Glutamatergic neuron (in vitro differentiated cells): ENCODE results near the gene SPINK5. TPM values are rescaled to one million over a fixed set of nuclear protein-coding genes. Genes with fewer than 3 reads are reported as not detected.

Source experiments
- DNase-seq: peaks from one replicate; pipeline ENCODE4 v3.0.0; 2022
- H3K27ac Mint-ChIP-seq: one replicate; pipeline ENCODE4 v1.8.0; 2020; ENCODE audit warnings: mild to moderate bottlenecking, mixed read lengths, inconsistent platforms; ENCODE audit not compliant: unreplicated experiment
- H3K27me3 Mint-ChIP-seq: one replicate; pipeline ENCODE4 v1.8.0; 2020; ENCODE audit warnings: mild to moderate bottlenecking, moderate library complexity, mixed read lengths, inconsistent platforms; ENCODE audit not compliant: unreplicated experiment
- H3K36me3 Mint-ChIP-seq: one replicate; pipeline ENCODE4 v1.8.0; 2020; ENCODE audit warnings: mild to moderate bottlenecking, mixed read lengths, inconsistent platforms; ENCODE audit not compliant: unreplicated experiment
- H3K4me1 Mint-ChIP-seq: one replicate; pipeline ENCODE4 v1.8.0; 2020; ENCODE audit warnings: mild to moderate bottlenecking, low read depth, mixed read lengths, inconsistent platforms; ENCODE audit not compliant: unreplicated experiment
- H3K4me3 Mint-ChIP-seq: one replicate; pipeline ENCODE4 v1.8.0; 2020; ENCODE audit warnings: mild to moderate bottlenecking, mixed read lengths, inconsistent platforms; ENCODE audit not compliant: unreplicated experiment
- H3K9me3 Mint-ChIP-seq: one replicate; pipeline ENCODE4 v1.8.0; 2020; ENCODE audit warnings: mild to moderate bottlenecking, moderate library complexity, mixed read lengths, inconsistent platforms; ENCODE audit not compliant: unreplicated experiment
- total RNA-seq: library from RNA; stranded (reverse); fragmentation: NEBNext Ultra II Directional; extraction: Animal tissue kit (Norgen Biotek cat#: 25700); gene quantifications from one replicate; pipeline ENCODE4 v1.2.1, GENCODE V29; 2021; ENCODE audit not compliant: unreplicated experiment
- TF ChIP-seq, protein P1 (sequence below): fragments of 200-600 bp; sonication (generic); IDR thresholded peaks from one replicate; pipeline ENCODE4 v1.5.0; 2021; ENCODE audit not compliant: partially characterized antibody, unreplicated experiment

Gene SPINK5
- total RNA-seq, 1 donor from 2014 or later: 7.5 TPM

DNA sequence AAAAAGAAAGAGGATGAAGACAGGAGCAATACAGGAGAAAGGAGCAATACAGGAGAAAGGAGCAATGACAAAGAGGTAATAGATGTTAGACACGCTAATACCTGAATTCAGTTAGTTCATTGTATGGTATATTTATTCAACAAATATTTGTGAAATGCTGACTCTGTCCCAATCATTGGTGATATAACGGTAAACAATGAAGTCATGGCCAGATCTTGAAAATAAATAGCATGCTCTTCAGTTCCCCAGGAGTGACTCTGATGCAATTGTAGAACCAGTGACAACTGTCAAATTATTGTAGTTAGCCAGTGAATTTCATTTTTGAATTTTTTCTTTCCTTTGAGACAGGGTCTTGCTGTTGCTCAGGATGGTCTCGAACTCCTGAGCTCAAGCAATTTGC, 56.5 kb downstream of the SPINK5 start:
- no peak overlapping the region for H3K27ac Mint-ChIP-seq
- no peaks in the 10 kb centered on the region for H3K27me3 Mint-ChIP-seq
- no peak for DNase-seq
- no peaks in the 10 kb centered on the region for H3K9me3 Mint-ChIP-seq
- TF ChIP-seq, protein P1, sequence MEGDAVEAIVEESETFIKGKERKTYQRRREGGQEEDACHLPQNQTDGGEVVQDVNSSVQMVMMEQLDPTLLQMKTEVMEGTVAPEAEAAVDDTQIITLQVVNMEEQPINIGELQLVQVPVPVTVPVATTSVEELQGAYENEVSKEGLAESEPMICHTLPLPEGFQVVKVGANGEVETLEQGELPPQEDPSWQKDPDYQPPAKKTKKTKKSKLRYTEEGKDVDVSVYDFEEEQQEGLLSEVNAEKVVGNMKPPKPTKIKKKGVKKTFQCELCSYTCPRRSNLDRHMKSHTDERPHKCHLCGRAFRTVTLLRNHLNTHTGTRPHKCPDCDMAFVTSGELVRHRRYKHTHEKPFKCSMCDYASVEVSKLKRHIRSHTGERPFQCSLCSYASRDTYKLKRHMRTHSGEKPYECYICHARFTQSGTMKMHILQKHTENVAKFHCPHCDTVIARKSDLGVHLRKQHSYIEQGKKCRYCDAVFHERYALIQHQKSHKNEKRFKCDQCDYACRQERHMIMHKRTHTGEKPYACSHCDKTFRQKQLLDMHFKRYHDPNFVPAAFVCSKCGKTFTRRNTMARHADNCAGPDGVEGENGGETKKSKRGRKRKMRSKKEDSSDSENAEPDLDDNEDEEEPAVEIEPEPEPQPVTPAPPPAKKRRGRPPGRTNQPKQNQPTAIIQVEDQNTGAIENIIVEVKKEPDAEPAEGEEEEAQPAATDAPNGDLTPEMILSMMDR: no peak
- peaks cover 4% of the 10 kb centered on the region for H3K4me1 Mint-ChIP-seq
- H3K4me3 Mint-ChIP-seq: no peak overlapping the region
- no peaks in the 10 kb centered on the region for H3K36me3 Mint-ChIP-seq

DNA sequence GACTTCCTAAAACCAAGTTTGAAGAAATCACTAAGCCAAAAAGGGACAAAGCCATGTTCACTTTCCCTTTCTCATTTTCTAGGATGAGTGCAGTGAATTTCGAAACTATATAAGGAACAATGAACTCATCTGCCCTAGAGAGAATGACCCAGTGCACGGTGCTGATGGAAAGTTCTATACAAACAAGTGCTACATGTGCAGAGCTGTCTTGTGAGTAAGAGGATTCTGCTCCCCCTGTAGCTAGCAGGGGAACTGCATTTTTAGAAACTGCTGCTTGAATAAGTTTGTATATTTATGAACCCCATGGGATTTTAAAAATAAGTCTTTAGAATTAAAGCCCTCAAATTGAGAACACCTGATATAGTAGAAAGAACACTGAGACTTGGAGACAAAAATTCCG, 61.9 kb downstream of the SPINK5 start:
- no peaks in the 10 kb centered on the region for H3K4me1 Mint-ChIP-seq
- no peaks in the 10 kb centered on the region for H3K36me3 Mint-ChIP-seq
- no peak overlapping the region for H3K4me3 Mint-ChIP-seq
- DNase-seq: no peak
- TF ChIP-seq, protein P1: no peak
- H3K27ac Mint-ChIP-seq: no peak overlapping the region
- no peaks in the 10 kb centered on the region for H3K27me3 Mint-ChIP-seq
- H3K9me3 Mint-ChIP-seq: no peaks in the 10 kb centered on the region

DNA sequence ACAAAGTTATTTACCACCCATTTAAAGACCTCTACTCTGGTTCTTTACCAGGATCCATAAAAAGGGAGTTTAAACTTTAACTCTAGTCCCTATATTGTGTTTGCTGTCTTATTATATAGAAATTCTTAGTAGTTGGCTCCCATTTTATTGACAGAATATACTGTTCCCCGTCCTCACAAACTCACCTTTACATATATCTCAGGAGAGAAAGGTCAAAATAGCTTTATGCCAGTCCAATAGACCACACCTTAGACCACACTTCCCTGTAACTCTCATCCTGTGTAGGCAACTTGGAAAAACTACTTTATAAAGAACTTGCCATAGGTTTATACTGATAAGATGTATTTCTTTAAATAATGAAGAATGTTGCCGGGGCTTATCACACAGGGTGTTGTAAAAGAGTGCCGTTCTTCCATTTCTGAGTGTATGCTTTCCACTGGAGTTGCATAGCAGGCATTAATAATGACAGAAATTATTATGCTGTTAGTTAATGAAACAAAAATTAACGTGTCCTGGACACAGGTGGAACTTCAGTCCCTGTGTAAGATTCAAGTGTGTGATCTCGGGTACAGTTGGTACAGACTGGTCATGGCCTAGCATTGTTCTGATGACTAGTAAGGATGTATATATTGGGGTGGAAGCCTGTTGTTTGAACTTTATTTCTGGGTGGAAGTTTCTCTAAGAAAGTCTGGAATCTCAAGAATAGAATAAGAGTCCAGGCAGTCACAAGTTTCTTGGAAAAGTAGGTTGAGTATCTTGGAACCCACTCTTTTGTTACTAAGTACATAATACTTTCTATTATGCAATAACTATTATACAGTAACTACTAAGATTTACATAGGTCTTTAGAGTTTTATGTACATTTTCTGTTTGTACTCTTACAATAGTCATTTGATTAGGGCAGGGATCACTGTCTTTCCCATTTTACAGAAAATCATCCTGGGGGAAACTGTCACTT, 71.6 kb downstream of the SPINK5 start:
- H3K9me3 Mint-ChIP-seq: no peaks in the 10 kb centered on the region
- no peaks in the 10 kb centered on the region for H3K4me1 Mint-ChIP-seq
- no peak overlapping the region for H3K27ac Mint-ChIP-seq
- no peak overlapping the region for H3K4me3 Mint-ChIP-seq
- no peak for DNase-seq
- H3K27me3 Mint-ChIP-seq: no peaks in the 10 kb centered on the region
- TF ChIP-seq, protein P1: no peak
- no peaks in the 10 kb centered on the region for H3K36me3 Mint-ChIP-seq

DNA sequence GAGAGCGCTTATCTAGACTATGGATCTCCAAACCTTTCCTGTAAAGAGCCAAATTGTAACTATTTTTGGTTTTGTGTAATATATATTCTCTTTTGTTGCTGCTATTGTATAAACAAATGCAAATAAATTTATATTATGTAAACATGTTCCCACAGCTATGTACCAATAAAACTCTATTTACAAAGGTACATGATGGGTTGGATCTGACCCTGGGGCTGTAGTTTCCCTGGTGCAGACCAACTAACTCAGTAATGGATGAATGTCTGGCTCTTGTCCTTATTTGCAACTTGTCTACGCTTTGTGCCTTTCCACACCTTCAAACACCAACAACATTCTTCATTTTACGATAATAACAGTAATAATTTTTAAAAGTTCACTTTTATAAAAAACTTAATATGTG, 77.1 kb downstream of the SPINK5 start:
- Mint-ChIP-seq H3K9me3 (no peaks in the 10 kb centered on the region), H3K4me1 (no peaks in the 10 kb centered on the region), H3K4me3 (no peak overlapping the region)

More for the DNA sequence above, 77.1 kb downstream of the SPINK5 start:
- H3K27me3 Mint-ChIP-seq: no peaks in the 10 kb centered on the region
- DNase-seq: no peak
- no peaks in the 10 kb centered on the region for H3K36me3 Mint-ChIP-seq
- no peak overlapping the region for H3K27ac Mint-ChIP-seq
- TF ChIP-seq, protein P1: no peak
